Hepatocyte (in vitro differentiated cells): Measurements from ENCODE around the gene LGALS9C.
"Not testable (repeated sequence)": the region's sequence is repeated elsewhere in the genome, so short reads cannot be mapped to it uniquely, and the experiment has no call there.

ENCODE experiments used
- EZH2 ChIP-seq: fragments of 200-600 bp; sonication (generic); IDR thresholded peaks from 2 replicates; pipeline ENCODE4 v1.6.1; 2016; ENCODE audit warnings: antibody characterized with exemption, mild to moderate bottlenecking, borderline replicate concordance
- TF ChIP-seq, protein P1 (sequence below): fragments of 200-600 bp; sonication (generic); IDR thresholded peaks from 2 replicates; pipeline ENCODE4 v1.5.1; 2016; ENCODE audit warnings: antibody characterized with exemption, mild to moderate bottlenecking; ENCODE audit not compliant: poor library complexity

GRCh38 chr17:18470345-18470930, 6.2 kb upstream of the LGALS9C start:
- TF ChIP-seq, protein P1, sequence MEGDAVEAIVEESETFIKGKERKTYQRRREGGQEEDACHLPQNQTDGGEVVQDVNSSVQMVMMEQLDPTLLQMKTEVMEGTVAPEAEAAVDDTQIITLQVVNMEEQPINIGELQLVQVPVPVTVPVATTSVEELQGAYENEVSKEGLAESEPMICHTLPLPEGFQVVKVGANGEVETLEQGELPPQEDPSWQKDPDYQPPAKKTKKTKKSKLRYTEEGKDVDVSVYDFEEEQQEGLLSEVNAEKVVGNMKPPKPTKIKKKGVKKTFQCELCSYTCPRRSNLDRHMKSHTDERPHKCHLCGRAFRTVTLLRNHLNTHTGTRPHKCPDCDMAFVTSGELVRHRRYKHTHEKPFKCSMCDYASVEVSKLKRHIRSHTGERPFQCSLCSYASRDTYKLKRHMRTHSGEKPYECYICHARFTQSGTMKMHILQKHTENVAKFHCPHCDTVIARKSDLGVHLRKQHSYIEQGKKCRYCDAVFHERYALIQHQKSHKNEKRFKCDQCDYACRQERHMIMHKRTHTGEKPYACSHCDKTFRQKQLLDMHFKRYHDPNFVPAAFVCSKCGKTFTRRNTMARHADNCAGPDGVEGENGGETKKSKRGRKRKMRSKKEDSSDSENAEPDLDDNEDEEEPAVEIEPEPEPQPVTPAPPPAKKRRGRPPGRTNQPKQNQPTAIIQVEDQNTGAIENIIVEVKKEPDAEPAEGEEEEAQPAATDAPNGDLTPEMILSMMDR: not testable (repeated sequence)
- TF ChIP-seq EZH2: not testable (repeated sequence)
